ENCODE data around the gene KCNT1. TPM values are rescaled to one million over a fixed set of nuclear protein-coding genes. Genes with fewer than 3 reads are reported as not detected.

The KCNT1 gene
- total RNA-seq, 2 experiments from 2014 or later, result 0.11 to 0.22 TPM

DNA sequence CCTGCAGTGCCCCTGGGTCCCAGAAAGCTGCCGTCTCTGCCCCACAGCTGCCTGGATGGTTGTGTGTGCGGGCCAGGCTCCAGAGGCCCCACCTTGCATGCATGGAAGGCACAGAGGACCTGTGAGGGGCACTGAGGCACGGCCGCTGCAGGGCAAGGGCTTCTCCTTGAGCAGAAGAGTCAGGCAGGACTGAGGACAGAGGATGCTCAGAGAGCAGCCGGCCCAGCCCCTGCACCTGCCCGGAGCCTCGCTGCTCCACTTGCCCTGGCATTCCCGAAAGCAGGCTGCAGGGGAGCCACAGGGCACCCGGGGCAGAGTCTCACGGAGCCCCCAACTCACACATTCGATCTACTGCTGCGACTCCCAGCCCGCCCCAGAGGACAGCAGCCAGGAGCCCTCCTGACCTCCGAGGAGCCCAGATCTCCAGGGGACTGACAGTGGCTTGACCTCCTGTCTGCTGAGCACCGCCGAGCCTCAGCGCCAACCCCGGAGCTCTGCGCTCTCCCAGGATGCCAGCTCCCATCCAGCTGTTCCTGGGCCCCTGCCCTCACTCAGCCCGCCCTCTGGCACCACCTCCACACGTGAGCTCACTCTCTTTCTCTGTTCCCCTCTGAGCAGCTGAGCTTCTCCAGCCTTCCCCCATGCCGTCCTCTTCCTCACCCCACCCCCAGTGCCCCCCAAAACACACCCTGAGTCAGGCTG is 95.0 kb downstream of the KCNT1 start:
- CTCF ChIA-PET, result no interaction called here
- intact Hi-C loops (cut with DNase I, micrococcal nuclease), result no loop called here

DNA sequence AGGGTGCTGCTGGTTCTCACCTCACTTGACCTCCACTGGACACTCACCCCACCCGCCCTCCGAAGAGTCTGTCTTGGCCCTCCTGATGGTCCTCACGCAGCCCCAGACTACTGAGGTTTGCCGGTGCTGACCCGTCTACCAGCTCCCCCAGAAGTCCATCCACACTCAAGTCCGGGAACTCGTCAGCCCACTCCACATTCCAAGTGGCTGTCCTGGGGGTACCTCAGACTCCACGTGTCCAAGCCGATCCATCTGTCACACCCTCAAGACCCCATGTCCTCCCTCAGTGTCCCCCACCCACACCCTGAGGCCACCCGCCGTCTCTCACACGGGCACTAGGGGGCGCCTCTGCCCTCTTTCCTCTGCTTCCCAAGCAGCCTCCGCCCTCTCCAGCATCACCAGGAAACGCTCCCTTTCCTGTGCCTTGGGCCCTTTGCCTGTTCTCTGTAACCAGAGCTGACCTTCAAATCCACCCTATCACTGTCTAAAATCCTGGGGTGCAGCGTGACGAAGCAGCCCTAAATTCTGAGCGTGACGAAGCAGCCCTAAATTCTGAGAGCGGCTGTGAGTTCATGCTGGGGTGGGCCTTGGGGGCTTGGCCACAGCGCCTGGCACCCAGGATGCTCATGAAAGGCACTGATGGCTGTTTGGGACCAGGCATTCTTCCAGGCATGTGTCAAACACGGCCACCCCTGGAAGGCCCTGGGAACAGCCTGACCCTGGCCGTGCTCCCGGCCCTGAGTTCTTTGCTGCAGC is 95.7 kb downstream of the KCNT1 start:
- Mint-ChIP-seq H3K4me3 (no peak overlapping the region), H3K4me1 (ENCODE audit: low read depth) (no peaks in the 10 kb centered on the region), H3K36me3 (ENCODE audit: low read depth) (no peaks in the 10 kb centered on the region), H3K9me3 (no peaks in the 10 kb centered on the region), H3K27me3 (no peaks in the 10 kb centered on the region), H3K27ac (no peak overlapping the region)
- ATAC-seq (ENCODE audit: poor library complexity) (no peak), DNase-seq (peak in 3 of 14 experiments; percentile 22 to 41 (median 30))
- no peaks in the 10 kb centered on the region for H3K9me3 ChIP-seq (ENCODE audit: control insufficient read depth in 1 of 2, insufficient read depth in 1 of 2, low read length in 2 of 2)
- H3K36me3 ChIP-seq (ENCODE audit: insufficient read depth, low read length), result no peaks in the 10 kb centered on the region
- no peak overlapping the region for H3K27ac ChIP-seq (ENCODE audit: low read depth in 1 of 2, low read length in 2 of 2)
- POLR2A ChIA-PET, result no interaction called here
- H3K4me1 ChIP-seq (ENCODE audit: insufficient read depth, low read length), result no peaks in the 10 kb centered on the region
- CTCF ChIA-PET, result no interaction called here
- intact Hi-C loops (cut with DNase I, micrococcal nuclease), result no loop called here
- H3K4me3 ChIP-seq (ENCODE audit: low read length), result no peak overlapping the region
- H3K27me3 ChIP-seq (ENCODE audit: control insufficient read depth in 1 of 2, insufficient read depth in 2 of 2, low read length in 2 of 2), result no peaks in the 10 kb centered on the region
- TF ChIP-seq, protein P1, sequence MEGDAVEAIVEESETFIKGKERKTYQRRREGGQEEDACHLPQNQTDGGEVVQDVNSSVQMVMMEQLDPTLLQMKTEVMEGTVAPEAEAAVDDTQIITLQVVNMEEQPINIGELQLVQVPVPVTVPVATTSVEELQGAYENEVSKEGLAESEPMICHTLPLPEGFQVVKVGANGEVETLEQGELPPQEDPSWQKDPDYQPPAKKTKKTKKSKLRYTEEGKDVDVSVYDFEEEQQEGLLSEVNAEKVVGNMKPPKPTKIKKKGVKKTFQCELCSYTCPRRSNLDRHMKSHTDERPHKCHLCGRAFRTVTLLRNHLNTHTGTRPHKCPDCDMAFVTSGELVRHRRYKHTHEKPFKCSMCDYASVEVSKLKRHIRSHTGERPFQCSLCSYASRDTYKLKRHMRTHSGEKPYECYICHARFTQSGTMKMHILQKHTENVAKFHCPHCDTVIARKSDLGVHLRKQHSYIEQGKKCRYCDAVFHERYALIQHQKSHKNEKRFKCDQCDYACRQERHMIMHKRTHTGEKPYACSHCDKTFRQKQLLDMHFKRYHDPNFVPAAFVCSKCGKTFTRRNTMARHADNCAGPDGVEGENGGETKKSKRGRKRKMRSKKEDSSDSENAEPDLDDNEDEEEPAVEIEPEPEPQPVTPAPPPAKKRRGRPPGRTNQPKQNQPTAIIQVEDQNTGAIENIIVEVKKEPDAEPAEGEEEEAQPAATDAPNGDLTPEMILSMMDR (IDR thresholded peaks at IDR 0.05), result no peak

More for the DNA sequence above, 95.0 kb downstream of the KCNT1 start:
- no peak for DNase-seq
- POLR2A ChIA-PET, result no interaction called here
- ATAC-seq (ENCODE audit: poor library complexity), result no peak
- H3K27ac Mint-ChIP-seq, result no peak overlapping the region
- no peaks in the 10 kb centered on the region for H3K9me3 Mint-ChIP-seq
- Histone ChIP-seq H3K36me3 (ENCODE audit: insufficient read depth, low read length) (no peaks in the 10 kb centered on the region), H3K9me3 (ENCODE audit: control insufficient read depth in 1 of 2, insufficient read depth in 1 of 2, low read length in 2 of 2) (no peaks in the 10 kb centered on the region), H3K27me3 (ENCODE audit: control insufficient read depth in 1 of 2, insufficient read depth in 2 of 2, low read length in 2 of 2) (no peaks in the 10 kb centered on the region), H3K27ac (ENCODE audit: low read depth in 1 of 2, low read length in 2 of 2) (no peak overlapping the region), H3K4me3 (ENCODE audit: low read length) (no peak overlapping the region), H3K4me1 (ENCODE audit: insufficient read depth, low read length) (no peaks in the 10 kb centered on the region)
- H3K4me1 Mint-ChIP-seq (ENCODE audit: low read depth), result no peaks in the 10 kb centered on the region
- TF ChIP-seq, protein P1 (IDR thresholded peaks at IDR 0.05), result no peak
- H3K36me3 Mint-ChIP-seq (ENCODE audit: low read depth), result no peaks in the 10 kb centered on the region
- no peak overlapping the region for H3K4me3 Mint-ChIP-seq
- no peaks in the 10 kb centered on the region for H3K27me3 Mint-ChIP-seq

DNA sequence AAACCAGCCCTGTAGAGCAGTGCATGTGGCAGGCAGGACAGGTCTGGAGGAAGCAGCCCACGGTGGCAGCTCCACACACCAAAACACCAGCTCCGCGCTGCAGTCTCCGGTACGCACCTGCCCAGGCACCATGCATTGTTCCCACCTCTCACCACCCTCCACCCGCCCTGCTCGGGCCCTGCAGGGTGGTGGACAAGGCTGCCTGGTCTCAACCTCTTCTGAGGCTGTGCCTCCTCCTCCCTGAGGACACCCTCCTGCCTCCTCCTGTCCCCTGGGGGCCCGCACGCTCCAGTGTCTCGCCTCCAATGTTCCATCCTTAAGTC is 96.2 kb downstream of the KCNT1 start:
- H3K27me3 Mint-ChIP-seq, result no peaks in the 10 kb centered on the region
- no peaks in the 10 kb centered on the region for H3K36me3 Mint-ChIP-seq (ENCODE audit: low read depth)
- no peak overlapping the region for H3K27ac Mint-ChIP-seq
- H3K4me1 ChIP-seq (ENCODE audit: insufficient read depth, low read length), result no peaks in the 10 kb centered on the region
- TF ChIP-seq, protein P1 (IDR thresholded peaks at IDR 0.05), result no peak
- DNase-seq (no peak), ATAC-seq (ENCODE audit: poor library complexity) (no peak)
- POLR2A ChIA-PET, result no interaction called here
- CTCF ChIA-PET, result no interaction called here
- H3K4me1 Mint-ChIP-seq (ENCODE audit: low read depth), result no peaks in the 10 kb centered on the region
- no peaks in the 10 kb centered on the region for H3K27me3 ChIP-seq (ENCODE audit: control insufficient read depth in 1 of 2, insufficient read depth in 2 of 2, low read length in 2 of 2)
- H3K4me3 ChIP-seq (ENCODE audit: low read length), result no peak overlapping the region
- intact Hi-C loops (cut with DNase I, micrococcal nuclease), result no loop called here
- no peaks in the 10 kb centered on the region for H3K9me3 Mint-ChIP-seq
- H3K4me3 Mint-ChIP-seq, result no peak overlapping the region
- H3K27ac ChIP-seq (ENCODE audit: low read depth in 1 of 2, low read length in 2 of 2), result no peak overlapping the region
- no peaks in the 10 kb centered on the region for H3K36me3 ChIP-seq (ENCODE audit: insufficient read depth, low read length)
- no peaks in the 10 kb centered on the region for H3K9me3 ChIP-seq (ENCODE audit: control insufficient read depth in 1 of 2, insufficient read depth in 1 of 2, low read length in 2 of 2)

Data from CD4-positive, alpha-beta T cell (primary cell).